Ovary (tissue), 9 donors: ENCODE measurements around the gene TOR1B. TPM values are rescaled to one million over a fixed set of nuclear protein-coding genes. Genes with fewer than 3 reads are reported as not detected.

Experiments used
- DNase-seq, 5 donors: peaks; one replicate each; pipeline ENCODE4 v3.0.0-alpha.2; 2019 to 2020
- H3K27ac ChIP-seq, 2 donors: fragments of 200-600 bp; one replicate each; pipeline versions ENCODE4 v1.5.1 to v1.8.0; 2019 to 2022
- H3K27me3 ChIP-seq: fragments of 200-600 bp; one replicate; pipeline ENCODE4 v1.8.0; 2022
- H3K36me3 ChIP-seq: fragments of 200-600 bp; sonication (generic); one replicate; pipeline ENCODE4 v1.5.1; 2019
- H3K4me1 ChIP-seq: one replicate; pipeline ENCODE4 v1.8.1; 2013; ENCODE audit warnings: mild to moderate bottlenecking, moderate library complexity; ENCODE audit not compliant: insufficient read depth
- H3K4me3 ChIP-seq: fragments of 200-600 bp; sonication (generic); one replicate; pipeline ENCODE4 v1.5.1; 2017
- H3K9me3 ChIP-seq, 2 donors: fragments of 200-600 bp in 1 of 2; sonication (generic) in 1 of 2; one replicate each; pipeline versions ENCODE4 v1.5.1 to v1.8.1; 2013 to 2019; ENCODE audit warnings: mild to moderate bottlenecking in 1 of 2, moderate library complexity in 1 of 2
- EP300 ChIP-seq: sonication (generic); formaldehyde crosslinking; IDR thresholded peaks from one replicate; pipeline ENCODE4 v1.6.1; 2017; ENCODE audit warnings: antibody characterized with exemption
- POLR2A ChIP-seq: fragments of 450-650 bp; IDR thresholded peaks from one replicate; pipeline ENCODE4 v1.6.1; 2017; ENCODE audit warnings: antibody characterized with exemption, mild to moderate bottlenecking, moderate library complexity
- WGBS, 3 donors: extraction: QIAGEN DNeasy Blood & Tissue Kit in 1 of 3; methylation state at CpG; one replicate each; pipeline versions ENCODE4 v1.1.5 to v1.1.7; 2013 to 2017; 5-methylcytosine and 5-hydroxymethylcytosine counted together
- intact Hi-C, 4 donors: fragments of 100-400 bp; cut with DNase I; formaldehyde crosslinking; loops; one replicate each; pipeline versions ENCODE4 v1.11.0 to v1.15.1; 2022 to 2023
- polyA plus RNA-seq, 2 donors: library from polyadenylated mRNA; stranded (reverse); fragments of 200-250 nt in 1 of 2; fragments of 350-450 nt in 1 of 2; fragmentation: Illumina TruSeq in 1 of 2; extraction: RNeasy Lipid Tissue Mini Kit (QIAGEN cat#74804) in 1 of 2; gene quantifications; one replicate each; pipeline ENCODE4 v1.2.3, GENCODE V29; 2013 to 2014
- total RNA-seq, 7 donors: library from RNA; depleted of rRNA in 2 of 7; stranded (reverse); fragments of >200 nt in 2 of 7; fragmentation: NEBNext Ultra II Directional in 3 of 7; extraction: Animal tissue kit (Norgen Biotek cat#: 25700) in 3 of 7; gene quantifications; one replicate each; pipeline versions ENCODE4 v1.1.0 to v1.2.4, GENCODE V29; 2016 to 2023
- TF ChIP-seq, protein P1 (sequence below), 3 donors: fragments of 450-650 bp in 2 of 3; fragments of 200-600 bp in 1 of 3; IDR thresholded peaks; one replicate each; pipeline versions ENCODE4 v1.5.1 to v1.8.0; 2016 to 2022; ENCODE audit warnings: antibody characterized with exemption in 3 of 3, mild to moderate bottlenecking in 1 of 3
- donor health status: DM: no; HTN: no; CAD: no; lungs with moderate emphysema.
- donor health status: DM: no; HTN: no; CAD: no.
- donor health status: Bipolar disorder and iron deficiency.
- donor health status: DM: yes; HTN: yes; CAD: no.
- donor health status: DM: no; HTN: no; CAD: no.
- donor health status: DM: yes; HTN: yes; CAD: no.

TOR1B gene
- total and polyA plus RNA-seq, 9 donors: 12.2 to 27.5 (median 16.9) TPM

GRCh38 chr9:129810116-129810515, 7.1 kb downstream of the TOR1B start:
- Histone ChIP-seq H3K4me1 (no peaks in the 10 kb centered on the region), H3K27ac (no peak overlapping the region), H3K36me3 (no peaks in the 10 kb centered on the region), H3K27me3 (no peaks in the 10 kb centered on the region), H3K4me3 (no peak overlapping the region), H3K9me3 (no peaks in the 10 kb centered on the region)
- intact Hi-C loops: no loop called here
- 72 to 83% (median 74%) methylated on average over 8 to 11 of the region's 11 CpGs for WGBS, 3 donors
- TF ChIP-seq POLR2A: no peak
- TF ChIP-seq, protein P1, sequence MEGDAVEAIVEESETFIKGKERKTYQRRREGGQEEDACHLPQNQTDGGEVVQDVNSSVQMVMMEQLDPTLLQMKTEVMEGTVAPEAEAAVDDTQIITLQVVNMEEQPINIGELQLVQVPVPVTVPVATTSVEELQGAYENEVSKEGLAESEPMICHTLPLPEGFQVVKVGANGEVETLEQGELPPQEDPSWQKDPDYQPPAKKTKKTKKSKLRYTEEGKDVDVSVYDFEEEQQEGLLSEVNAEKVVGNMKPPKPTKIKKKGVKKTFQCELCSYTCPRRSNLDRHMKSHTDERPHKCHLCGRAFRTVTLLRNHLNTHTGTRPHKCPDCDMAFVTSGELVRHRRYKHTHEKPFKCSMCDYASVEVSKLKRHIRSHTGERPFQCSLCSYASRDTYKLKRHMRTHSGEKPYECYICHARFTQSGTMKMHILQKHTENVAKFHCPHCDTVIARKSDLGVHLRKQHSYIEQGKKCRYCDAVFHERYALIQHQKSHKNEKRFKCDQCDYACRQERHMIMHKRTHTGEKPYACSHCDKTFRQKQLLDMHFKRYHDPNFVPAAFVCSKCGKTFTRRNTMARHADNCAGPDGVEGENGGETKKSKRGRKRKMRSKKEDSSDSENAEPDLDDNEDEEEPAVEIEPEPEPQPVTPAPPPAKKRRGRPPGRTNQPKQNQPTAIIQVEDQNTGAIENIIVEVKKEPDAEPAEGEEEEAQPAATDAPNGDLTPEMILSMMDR (IDR thresholded peaks at IDR 0.05): no peak
- no peak for TF ChIP-seq EP300
- DNase-seq: no peak

- no peak for DNase-seq
- no peak overlapping the region for H3K27ac ChIP-seq
- H3K27me3 ChIP-seq: no peaks in the 10 kb centered on the region
- no peaks in the 10 kb centered on the region for H3K36me3 ChIP-seq
- no peak for TF ChIP-seq POLR2A
- intact Hi-C loops: no loop called here
- 65 to 72% (median 65%) methylated on average over 6 of the region's 6 CpGs for WGBS, 3 donors
- no peaks in the 10 kb centered on the region for H3K4me1 ChIP-seq
- H3K4me3 ChIP-seq: no peak overlapping the region
- H3K9me3 ChIP-seq: no peaks in the 10 kb centered on the region
These were observed 7.8 kb downstream of the TOR1B start for GRCh38 chr9:129810788-129811187.

- TF ChIP-seq EP300 (no peak), POLR2A (no peak)
- TF ChIP-seq, protein P1 (IDR thresholded peaks at IDR 0.05): no peak
- Histone ChIP-seq H3K4me1 (no peaks in the 10 kb centered on the region), H3K9me3 (no peaks in the 10 kb centered on the region), H3K4me3 (no peak overlapping the region), H3K27ac (no peak overlapping the region), H3K36me3 (no peaks in the 10 kb centered on the region), H3K27me3 (no peaks in the 10 kb centered on the region)
- 86 to 91% (median 87%) methylated on average over 6 of the region's 6 CpGs for WGBS, 3 donors
- intact Hi-C loops: no loop called here
- no peak for DNase-seq
These were observed 9.0 kb downstream of the TOR1B start for GRCh38 chr9:129811967-129812363.

- no peaks in the 10 kb centered on the region for H3K4me1 ChIP-seq
- DNase-seq: no peak
- no peaks in the 10 kb centered on the region for H3K36me3 ChIP-seq
- WGBS, 3 donors: 82 to 84% (median 82%) methylated on average over 9 of the region's 9 CpGs
- no peaks in the 10 kb centered on the region for H3K9me3 ChIP-seq
- TF ChIP-seq EP300: no peak
- no peak for TF ChIP-seq POLR2A
- TF ChIP-seq, protein P1 (IDR thresholded peaks at IDR 0.05): no peak
- no peak overlapping the region for H3K27ac ChIP-seq
- no peaks in the 10 kb centered on the region for H3K27me3 ChIP-seq
- intact Hi-C loops: no loop called here
- H3K4me3 ChIP-seq: no peak overlapping the region
These were observed 9.4 kb downstream of the TOR1B start for GRCh38 chr9:129812385-129812784.

DNA sequence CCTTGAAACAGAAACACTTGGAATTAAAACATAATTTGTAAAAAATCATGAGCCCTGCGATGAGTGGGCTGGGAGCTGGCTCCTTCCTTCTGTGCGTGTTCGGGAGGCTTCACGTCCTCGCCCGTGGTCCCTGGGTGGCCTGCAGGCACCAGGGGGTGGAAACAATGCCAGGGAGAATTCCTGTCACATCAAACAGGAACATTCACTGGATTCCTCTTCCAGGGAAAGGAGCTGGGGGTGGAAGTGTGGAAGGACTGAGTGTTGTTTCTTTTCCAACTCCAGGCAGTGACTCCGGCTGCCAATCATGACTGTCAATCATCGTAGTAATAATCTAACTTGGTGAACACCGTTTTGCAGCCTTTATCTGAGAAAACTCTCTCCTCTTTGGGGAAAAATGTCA, 10.7 kb downstream of the TOR1B start:
- WGBS, 3 donors: 75 to 81% (median 80%) methylated on average over 9 of the region's 9 CpGs
- intact Hi-C loops: no loop called here
- no peak overlapping the region for H3K27ac ChIP-seq
- H3K36me3 ChIP-seq: no peaks in the 10 kb centered on the region
- no peak for DNase-seq
- no peaks in the 10 kb centered on the region for H3K4me1 ChIP-seq
- no peaks in the 10 kb centered on the region for H3K9me3 ChIP-seq
- no peak for TF ChIP-seq EP300
- TF ChIP-seq, protein P1 (IDR thresholded peaks at IDR 0.05): no peak
- no peak for TF ChIP-seq POLR2A
- H3K4me3 ChIP-seq: no peak overlapping the region
- H3K27me3 ChIP-seq: no peaks in the 10 kb centered on the region
